ENCODE results near the gene SYS1.

SYS1 gene

DNA sequence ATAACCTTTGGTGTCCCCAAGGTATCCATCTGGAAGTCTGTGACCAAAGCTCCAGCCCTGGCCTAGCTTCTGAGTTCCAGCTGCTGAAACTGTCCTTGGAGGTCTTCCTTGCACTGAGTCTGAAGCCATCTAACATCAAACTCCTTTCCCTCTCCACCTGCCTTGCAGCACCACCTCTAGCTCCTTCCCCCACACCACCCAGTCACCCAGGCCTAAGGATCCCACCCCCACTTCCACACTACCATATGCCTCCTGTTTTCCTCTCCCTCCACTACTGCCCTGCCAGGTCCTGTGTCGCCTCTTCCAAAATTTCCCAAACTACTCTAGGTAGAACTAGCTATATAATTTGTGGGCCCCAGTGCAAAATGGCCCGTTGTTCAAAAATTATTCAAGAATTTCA, 44.0 kb upstream of the SYS1 start:
- no peak for DNase-seq (ENCODE audit: low read depth)
- TF ChIP-seq CTCF (IDR thresholded peaks at IDR 0.05; ENCODE audit: insufficient read depth, low read depth, low read length, missing control alignments), result no peak
- H3K4me3 ChIP-seq (ENCODE audit: low read length), result no peak overlapping the region

- DNase-seq (ENCODE audit: low read depth), result no peak
- no peak overlapping the region for H3K4me3 ChIP-seq (ENCODE audit: low read length)
- no peak for TF ChIP-seq CTCF (IDR thresholded peaks at IDR 0.05; ENCODE audit: insufficient read depth, low read depth, low read length, missing control alignments)
These were observed 41.9 kb upstream of the SYS1 start for GRCh38 chr20:45320948-45321595.

DNA sequence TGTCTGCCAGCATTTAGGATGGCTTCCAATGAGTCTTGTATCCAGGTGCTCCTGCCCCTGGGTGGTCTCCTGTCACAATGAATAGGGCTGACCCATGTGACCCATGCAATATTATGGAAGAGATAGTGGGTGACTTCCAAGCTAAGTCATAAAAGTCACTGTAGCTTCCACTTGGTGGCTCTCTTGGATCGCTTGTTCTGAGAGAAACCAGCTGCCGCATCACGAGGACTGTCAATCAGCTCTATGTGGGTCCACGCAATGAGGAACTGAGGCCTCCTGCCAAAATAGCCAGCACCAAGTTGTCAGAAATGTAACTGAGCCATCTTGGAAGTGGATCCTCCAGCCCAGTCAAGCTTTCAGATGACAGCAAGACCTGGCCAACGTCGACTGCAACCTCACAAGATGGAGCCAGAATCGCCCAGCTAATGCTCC, 40.0 kb upstream of the SYS1 start:
- no peak overlapping the region for H3K4me3 ChIP-seq (ENCODE audit: low read length)
- peak; percentile 43 for TF ChIP-seq CTCF (IDR thresholded peaks at IDR 0.05; ENCODE audit: insufficient read depth, low read depth, low read length, missing control alignments)
- peak; percentile 60 for DNase-seq (ENCODE audit: low read depth)

DNA sequence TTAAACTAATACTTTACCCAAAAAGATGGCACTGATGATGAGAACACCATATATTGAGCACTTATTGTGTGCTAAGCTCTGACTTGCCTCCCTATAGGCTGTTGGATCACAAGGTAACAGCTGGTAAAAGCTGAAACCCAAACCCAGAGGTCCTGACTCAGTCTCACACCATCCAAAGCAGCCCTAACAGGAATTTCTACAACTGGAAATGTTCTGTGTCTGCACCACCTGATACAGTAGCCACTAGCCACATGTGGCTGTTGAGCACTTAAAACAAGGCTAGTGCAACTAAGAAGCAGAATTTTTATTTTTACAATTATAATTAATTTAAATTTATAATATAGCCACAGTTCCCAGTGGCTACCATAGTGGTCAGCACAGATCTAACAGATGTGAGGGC, 39.2 kb upstream of the SYS1 start:
- no peak overlapping the region for H3K4me3 ChIP-seq (ENCODE audit: low read length)
- peak; percentile 87 for DNase-seq (ENCODE audit: low read depth)
- TF ChIP-seq CTCF (IDR thresholded peaks at IDR 0.05; ENCODE audit: insufficient read depth, low read depth, low read length, missing control alignments), result no peak

- H3K4me3 ChIP-seq (ENCODE audit: low read length), result no peak overlapping the region
- DNase-seq (ENCODE audit: low read depth), result no peak
- no peak for TF ChIP-seq CTCF (IDR thresholded peaks at IDR 0.05; ENCODE audit: insufficient read depth, low read depth, low read length, missing control alignments)
These were observed 37.6 kb upstream of the SYS1 start for GRCh38 chr20:45325371-45325770.

GRCh38 chr20:45328451-45328850, 34.5 kb upstream of the SYS1 start:
- no peak for TF ChIP-seq CTCF (IDR thresholded peaks at IDR 0.05; ENCODE audit: insufficient read depth, low read depth, low read length, missing control alignments)
- no peak for DNase-seq (ENCODE audit: low read depth)
- no peak overlapping the region for H3K4me3 ChIP-seq (ENCODE audit: low read length)

Measured in epithelial cell of esophagus (primary cell).